Rectal smooth muscle tissue (tissue), 1 donor: ENCODE measurements around the gene OLFML1.
A peak's percentile ranks its signal among the peaks of the same experiment; 100 is the strongest.

ENCODE experiments used
- H3K27ac ChIP-seq: one replicate; pipeline ENCODE4 v1.7.0; 2013; ENCODE audit warnings: low read depth, low read length, inconsistent platforms
- H3K27me3 ChIP-seq: one replicate; pipeline ENCODE4 v1.7.0; 2013; ENCODE audit warnings: low read length; ENCODE audit not compliant: control insufficient read depth, insufficient read depth
- H3K36me3 ChIP-seq: one replicate; pipeline ENCODE4 v1.7.0; 2013; ENCODE audit warnings: low read length; ENCODE audit not compliant: control insufficient read depth, insufficient read depth
- H3K4me1 ChIP-seq: one replicate; pipeline ENCODE4 v1.7.0; 2013; ENCODE audit warnings: low read length; ENCODE audit not compliant: control insufficient read depth, insufficient read depth
- H3K4me3 ChIP-seq: one replicate; pipeline ENCODE4 v1.7.0; 2013; ENCODE audit warnings: low read length
- H3K9ac ChIP-seq: one replicate; pipeline ENCODE4 v1.7.0; 2013; ENCODE audit warnings: low read length

OLFML1 gene

DNA sequence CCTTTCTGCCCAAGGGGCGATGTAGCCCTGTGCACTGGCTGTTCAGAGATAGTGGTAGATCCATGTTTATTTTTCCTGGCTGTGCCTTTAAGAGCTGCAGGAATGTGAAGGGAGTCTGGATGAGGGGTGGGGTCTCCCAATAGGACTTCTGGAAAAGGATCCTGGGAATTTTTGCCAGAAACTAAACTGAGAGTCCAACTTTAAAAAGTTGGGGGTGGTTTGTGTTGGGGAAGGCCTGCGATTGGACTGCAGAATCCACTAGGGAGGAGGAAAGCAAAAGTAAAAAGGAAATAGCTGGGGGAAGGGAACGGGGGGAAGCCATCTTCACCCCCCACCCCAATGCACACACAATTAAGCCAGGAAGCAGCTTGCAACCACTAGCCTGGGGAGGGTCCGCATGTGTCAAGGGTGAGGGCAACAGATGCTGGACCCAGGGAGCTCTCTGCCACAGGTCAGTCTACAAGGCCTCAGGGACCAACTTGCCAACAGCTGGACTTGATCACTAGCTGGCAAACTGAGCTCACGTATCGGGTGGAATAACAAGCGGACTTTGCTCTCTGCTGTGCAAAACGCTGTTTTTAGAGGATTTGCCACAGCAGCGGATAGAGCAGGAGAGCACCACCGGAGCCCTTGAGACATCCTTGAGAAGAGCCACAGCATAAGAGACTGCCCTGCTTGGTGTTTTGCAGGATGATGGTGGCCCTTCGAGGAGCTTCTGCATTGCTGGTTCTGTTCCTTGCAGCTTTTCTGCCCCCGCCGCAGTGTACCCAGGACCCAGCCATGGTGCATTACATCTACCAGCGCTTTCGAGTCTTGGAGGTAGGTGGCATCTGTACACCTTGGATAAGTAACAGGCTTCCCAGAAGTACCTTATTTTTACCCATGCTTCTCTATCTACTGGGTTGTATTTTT, at the start of gene OLFML1:
TSS of gene OLFML1 (plus strand) at position 321 of the 912 bp plus-strand sequence. CDS start at position 691, 370 bp downstream.
- H3K4me1 ChIP-seq: no peaks in the 10 kb centered on the region
- H3K9ac ChIP-seq: no peak within 1 kb of the TSS
- H3K27me3 ChIP-seq: no peaks in the 10 kb centered on the region
- peak within 1 kb of the TSS; percentile 62 for H3K4me3 ChIP-seq
- H3K27ac ChIP-seq: no peak within 1 kb of the TSS
- no peaks in the 10 kb centered on the region for H3K36me3 ChIP-seq

DNA sequence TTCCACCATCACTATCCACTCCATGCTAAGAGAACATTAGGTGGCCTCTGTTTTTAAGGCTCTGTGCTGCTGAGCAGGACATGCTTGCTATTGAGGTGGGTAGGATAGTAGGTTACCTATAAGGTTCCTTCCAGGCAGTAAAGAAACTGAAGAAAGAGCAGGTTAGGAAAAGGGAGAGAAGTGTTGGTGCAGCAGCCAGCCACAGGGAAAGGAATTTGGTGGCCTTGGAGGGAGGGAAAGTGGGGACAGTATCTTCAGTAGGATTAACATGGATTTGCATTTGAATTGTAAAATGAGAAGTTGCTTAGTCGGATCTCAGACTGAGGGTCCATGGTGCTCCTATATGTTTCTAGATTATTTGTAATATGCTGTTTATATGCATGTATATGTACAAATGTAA, 49.2 kb upstream of the OLFML1 start:
- no peaks in the 10 kb centered on the region for H3K4me1 ChIP-seq

DNA sequence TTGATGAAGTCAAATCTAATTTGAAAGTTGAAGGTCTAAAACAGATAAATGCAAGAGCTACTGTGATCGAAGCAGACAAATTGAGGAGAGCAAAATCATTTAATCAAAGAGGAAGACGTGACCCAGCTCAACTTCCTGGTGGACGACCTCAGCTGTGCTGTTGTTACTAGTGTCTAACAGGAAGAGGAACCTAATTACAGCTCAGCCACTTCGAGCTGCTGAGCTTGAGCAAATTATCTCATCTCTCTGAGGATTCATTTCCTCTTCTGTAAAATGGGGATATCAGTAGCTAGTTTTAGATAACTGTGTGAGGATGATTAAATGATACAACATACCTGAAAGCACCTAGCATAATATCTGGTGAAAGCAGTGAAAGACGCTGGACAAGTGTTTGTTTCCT, 48.6 kb upstream of the OLFML1 start:
- Histone ChIP-seq H3K4me3 (no peak overlapping the region), H3K27me3 (no peaks in the 10 kb centered on the region), H3K9ac (no peak overlapping the region), H3K36me3 (no peaks in the 10 kb centered on the region), H3K4me1 (no peaks in the 10 kb centered on the region), H3K27ac (no peak overlapping the region)

More for the DNA sequence above, 49.2 kb upstream of the OLFML1 start:
- H3K27ac ChIP-seq: no peak overlapping the region
- H3K9ac ChIP-seq: no peak overlapping the region
- H3K27me3 ChIP-seq: no peaks in the 10 kb centered on the region
- no peak overlapping the region for H3K4me3 ChIP-seq
- H3K36me3 ChIP-seq: no peaks in the 10 kb centered on the region

DNA sequence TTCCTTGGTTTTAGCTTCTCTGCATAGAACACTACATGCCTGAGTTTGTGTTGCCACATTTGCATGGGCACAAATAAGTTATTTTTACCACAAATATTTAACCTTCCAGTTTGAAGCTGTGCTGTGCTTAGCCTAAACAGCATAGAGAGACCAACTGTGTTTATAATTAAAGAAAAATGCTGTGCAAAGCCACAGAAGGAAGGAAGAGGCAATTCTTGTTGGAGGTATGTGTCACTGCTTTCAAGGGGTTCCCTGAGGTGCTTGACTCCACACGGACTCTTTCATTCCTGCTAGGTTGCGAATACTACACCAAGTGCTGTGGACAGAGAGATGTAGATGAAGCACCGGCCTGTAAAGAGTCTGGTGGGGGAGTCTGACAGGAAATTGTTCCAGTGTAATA, 47.6 kb upstream of the OLFML1 start:
- H3K4me1 ChIP-seq: no peaks in the 10 kb centered on the region
- no peak overlapping the region for H3K9ac ChIP-seq
- H3K36me3 ChIP-seq: no peaks in the 10 kb centered on the region
- no peak overlapping the region for H3K27ac ChIP-seq
- H3K27me3 ChIP-seq: no peaks in the 10 kb centered on the region
- no peak overlapping the region for H3K4me3 ChIP-seq

DNA sequence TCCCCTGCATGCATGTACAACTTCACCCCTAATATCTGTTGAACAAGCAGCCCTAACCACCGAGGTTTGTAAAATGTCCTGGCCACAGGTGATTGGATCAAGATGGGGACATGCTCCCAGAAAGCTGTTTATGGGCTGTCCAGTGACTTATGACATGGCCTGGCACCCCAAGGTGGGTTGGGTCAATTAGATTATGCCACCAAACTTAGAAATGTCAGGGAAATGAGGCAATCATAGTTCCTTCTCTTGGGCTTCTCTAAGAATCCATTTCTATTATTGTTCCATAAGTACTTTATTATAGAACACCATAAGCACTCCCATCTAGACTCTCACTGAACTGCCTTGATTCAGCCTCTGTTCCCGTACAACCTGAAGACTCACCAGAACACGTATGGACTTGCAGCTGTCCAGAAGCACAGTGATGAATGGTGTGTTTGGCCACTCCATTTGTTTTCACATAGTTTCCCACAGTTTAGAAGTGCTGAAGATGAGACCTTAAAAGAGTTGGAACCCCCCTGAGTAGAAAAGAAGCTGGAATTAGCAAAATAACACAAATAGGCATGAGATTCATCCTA, 45.5 kb upstream of the OLFML1 start:
- Histone ChIP-seq H3K4me1 (no peaks in the 10 kb centered on the region), H3K9ac (no peak overlapping the region), H3K27ac (no peak overlapping the region), H3K27me3 (peaks cover 2% of the 10 kb centered on the region), H3K36me3 (no peaks in the 10 kb centered on the region), H3K4me3 (no peak overlapping the region)

DNA sequence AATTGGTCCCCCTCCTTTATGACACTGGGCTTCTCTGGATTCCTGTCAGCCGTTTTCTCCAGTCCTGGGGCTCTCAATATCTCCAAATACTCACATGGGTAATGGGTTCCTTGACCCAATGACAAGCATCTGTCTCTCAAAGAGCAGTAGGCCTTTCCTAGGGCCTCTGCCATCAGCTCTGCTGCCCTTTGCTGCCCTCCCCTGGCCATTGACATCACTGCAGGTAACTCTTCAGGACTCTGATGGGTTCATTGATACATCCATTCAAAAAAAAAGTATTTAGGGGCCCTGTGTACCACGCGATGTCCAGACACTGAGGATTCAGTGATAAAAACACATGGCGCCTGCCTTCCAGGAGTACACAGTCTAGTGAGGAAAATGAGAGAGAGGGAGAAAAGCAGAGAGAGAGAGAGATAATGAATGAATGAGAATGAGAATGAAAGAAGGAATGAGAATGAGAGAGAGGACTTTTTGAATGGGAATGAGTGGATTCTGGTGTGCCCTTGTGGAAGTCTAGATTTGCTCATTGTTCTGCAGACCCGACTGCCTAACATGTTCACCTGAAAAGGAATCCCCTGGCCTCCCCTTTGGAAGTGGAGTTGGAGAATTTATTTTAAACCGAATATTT, 42.6 kb upstream of the OLFML1 start:
- Histone ChIP-seq H3K4me3 (no peak overlapping the region), H3K4me1 (no peaks in the 10 kb centered on the region), H3K9ac (no peak overlapping the region), H3K27me3 (peaks cover 2% of the 10 kb centered on the region), H3K27ac (no peak overlapping the region), H3K36me3 (no peaks in the 10 kb centered on the region)

DNA sequence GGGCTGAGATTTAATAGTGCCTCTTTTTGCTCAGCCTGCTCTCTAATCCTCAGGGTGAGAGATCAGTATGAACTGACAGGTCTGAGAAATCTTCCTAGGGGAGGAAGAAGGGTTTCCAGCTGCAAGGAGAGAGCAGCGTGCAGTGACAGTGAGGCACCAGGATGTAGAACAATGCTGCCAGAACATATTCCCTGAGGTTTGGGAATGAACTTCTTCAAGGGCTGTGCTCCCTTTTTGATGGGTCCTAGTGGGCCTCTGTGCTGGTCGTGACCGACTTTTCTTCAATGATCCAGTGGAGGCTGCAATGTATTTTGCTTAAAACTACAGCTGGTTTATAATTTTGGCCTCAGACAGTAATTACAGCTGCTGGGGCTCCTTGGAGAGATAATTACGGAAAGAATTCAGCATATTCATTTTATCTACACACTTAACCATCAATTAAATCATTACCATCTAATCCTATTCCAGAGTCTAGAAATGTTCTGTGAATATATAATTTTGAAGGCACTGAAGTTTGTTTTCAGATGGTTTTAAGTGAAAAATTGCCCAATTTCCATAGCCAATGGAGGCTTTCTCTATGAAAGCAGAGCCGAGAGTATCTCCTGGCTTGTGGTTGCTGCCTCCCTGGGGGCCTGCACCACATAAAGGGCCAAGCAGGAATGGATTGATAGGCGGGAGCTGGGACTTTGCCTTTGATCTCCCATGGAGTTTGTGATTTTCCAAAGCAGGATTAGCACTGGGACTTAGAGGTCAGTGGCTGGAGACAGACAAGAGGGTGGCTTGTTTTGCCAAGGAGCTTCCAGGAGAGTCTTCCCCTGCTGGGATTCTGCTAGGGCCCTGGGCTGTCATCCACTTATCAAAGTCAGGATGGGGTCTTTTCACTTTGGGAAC, 41.0 kb upstream of the OLFML1 start:
- H3K27ac ChIP-seq: no peak overlapping the region
- H3K27me3 ChIP-seq: peaks cover 2% of the 10 kb centered on the region
- no peaks in the 10 kb centered on the region for H3K4me1 ChIP-seq
- no peak overlapping the region for H3K4me3 ChIP-seq
- H3K9ac ChIP-seq: no peak overlapping the region
- H3K36me3 ChIP-seq: no peaks in the 10 kb centered on the region

DNA sequence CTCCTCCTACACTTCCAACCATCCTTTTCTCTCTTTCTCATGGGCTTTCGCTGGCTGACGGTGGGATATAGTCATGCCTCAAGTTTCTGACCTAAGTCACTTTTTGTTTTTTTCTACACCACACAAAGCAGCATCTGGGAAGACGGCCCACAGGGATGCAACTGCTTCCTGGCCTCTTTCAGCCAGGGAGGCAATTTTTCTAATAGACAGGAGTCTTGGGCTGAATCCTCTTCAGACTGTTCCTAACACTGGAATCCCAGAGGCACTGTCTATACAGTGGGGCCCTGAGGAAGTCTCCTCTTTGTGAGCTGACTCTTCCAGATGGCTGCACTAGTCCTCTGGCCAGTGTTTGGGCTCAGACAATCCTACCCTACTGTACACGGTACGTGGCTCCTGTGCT, 39.7 kb upstream of the OLFML1 start:
- Histone ChIP-seq H3K36me3 (no peaks in the 10 kb centered on the region), H3K4me3 (no peak overlapping the region), H3K27me3 (peaks cover 2% of the 10 kb centered on the region), H3K4me1 (no peaks in the 10 kb centered on the region), H3K9ac (no peak overlapping the region), H3K27ac (no peak overlapping the region)

DNA sequence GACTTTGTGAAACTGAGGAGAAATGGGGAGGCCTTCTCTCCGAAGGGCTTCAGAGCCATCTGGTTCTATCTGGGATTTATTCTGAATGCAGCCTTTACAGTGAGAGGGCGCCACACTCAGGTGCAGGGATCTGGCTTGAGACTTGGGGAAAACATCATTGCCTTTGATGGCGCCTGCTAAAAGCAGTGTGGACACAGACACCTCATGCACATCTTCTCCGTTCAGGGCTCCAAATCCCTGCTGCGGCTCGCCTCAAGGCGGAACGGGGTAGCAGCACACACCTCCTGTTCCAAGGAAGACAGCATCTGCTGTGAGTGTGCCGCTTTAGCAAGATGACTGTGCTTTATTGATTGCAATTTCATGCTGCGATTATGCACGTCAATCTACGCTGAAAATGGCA, 37.1 kb upstream of the OLFML1 start:
- no peak overlapping the region for H3K4me3 ChIP-seq
- H3K9ac ChIP-seq: no peak overlapping the region
- H3K4me1 ChIP-seq: no peaks in the 10 kb centered on the region
- H3K27ac ChIP-seq: no peak overlapping the region
- H3K36me3 ChIP-seq: no peaks in the 10 kb centered on the region
- H3K27me3 ChIP-seq: peaks cover 2% of the 10 kb centered on the region

DNA sequence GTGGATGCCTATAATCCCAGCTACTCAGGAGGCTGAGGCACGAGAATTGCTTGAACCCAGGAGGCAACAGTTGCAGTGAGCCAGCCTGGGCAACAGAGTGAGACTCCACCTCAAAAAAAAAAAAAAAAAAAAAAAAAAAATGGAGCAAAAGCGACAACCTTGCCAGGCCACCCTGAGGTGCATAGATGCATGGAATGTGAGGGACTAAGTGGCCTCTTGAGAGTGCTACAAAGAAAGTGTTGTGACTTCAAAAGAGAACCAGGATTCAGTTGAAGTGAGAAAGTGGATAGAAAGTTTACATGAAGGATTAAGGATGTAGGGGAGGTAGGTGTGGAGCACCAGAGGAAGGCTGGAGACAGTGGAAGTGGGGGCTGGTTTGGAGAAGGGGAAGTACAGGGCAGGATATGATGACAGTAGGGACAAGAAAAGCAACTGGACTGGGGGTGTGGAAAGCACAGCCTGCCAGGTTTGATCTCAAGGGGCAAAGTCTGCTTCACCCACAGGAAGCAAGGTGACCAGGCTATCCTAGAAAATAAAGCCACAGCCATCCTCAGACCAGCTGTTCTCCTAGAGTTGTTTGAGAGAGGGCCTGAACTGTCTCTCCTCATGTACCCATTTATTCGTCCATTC, 36.0 kb upstream of the OLFML1 start:
- Histone ChIP-seq H3K4me3 (no peak overlapping the region), H3K27ac (no peak overlapping the region), H3K4me1 (no peaks in the 10 kb centered on the region), H3K27me3 (no peaks in the 10 kb centered on the region), H3K9ac (no peak overlapping the region), H3K36me3 (no peaks in the 10 kb centered on the region)

DNA sequence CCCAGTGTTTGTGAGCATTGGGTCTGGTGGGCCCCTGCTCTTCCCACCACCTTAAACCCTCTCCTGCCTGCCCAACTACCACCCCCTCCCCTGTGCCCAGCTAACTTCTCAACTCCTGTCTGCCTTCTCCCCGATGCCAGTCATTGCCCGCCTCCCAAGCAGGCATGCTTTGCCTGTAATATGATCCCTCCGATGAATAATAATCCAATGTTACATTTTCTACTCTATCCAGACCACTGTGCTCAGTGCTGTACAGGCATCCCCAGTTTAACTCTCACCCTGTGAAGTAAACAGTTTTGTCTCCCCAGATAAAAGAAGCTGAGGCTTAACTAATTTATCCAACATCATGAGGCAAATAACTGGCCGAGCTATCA, 35.5 kb upstream of the OLFML1 start:
- Histone ChIP-seq H3K36me3 (no peaks in the 10 kb centered on the region), H3K4me3 (no peak overlapping the region), H3K9ac (no peak overlapping the region), H3K27ac (no peak overlapping the region), H3K4me1 (no peaks in the 10 kb centered on the region), H3K27me3 (no peaks in the 10 kb centered on the region)

DNA sequence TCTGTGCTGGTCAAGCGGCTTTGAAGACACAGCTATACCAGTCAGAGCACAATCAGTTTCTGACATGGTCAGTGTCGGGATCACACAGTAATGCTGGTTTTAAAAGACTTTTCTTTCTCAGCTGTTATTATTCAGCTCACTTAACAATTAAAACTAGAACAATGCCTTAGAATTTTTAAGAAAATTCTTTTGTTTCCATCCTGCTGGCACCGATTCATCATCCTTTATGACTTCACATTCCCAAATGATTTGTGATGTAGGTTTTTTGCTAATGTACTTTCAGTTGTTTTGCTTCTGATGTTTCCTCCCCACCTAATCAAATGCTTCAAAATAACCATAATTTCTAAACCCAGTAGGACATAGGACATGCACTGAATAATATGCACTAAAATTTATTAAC, 34.5 kb upstream of the OLFML1 start:
- H3K27me3 ChIP-seq: no peaks in the 10 kb centered on the region
- no peaks in the 10 kb centered on the region for H3K36me3 ChIP-seq
- no peak overlapping the region for H3K4me3 ChIP-seq
- no peak overlapping the region for H3K9ac ChIP-seq
- H3K4me1 ChIP-seq: no peaks in the 10 kb centered on the region
- H3K27ac ChIP-seq: no peak overlapping the region
